GM18861 (cell line): ENCODE data around the gene CAMK2D.

Source experiments
- ATAC-seq: cut with Tn5 transposase; IDR thresholded peaks from one replicate; pipeline ENCODE4 v1.9.1; 2021; ENCODE audit not compliant: unreplicated experiment

Gene CAMK2D

GRCh38 chr4:113616443-113616842 is 145.1 kb downstream of the CAMK2D start:
- ATAC-seq = no peak

- no peak for ATAC-seq
These were observed 147.1 kb downstream of the CAMK2D start for GRCh38 chr4:113614414-113614813.

- no peak for ATAC-seq
These were observed 148.0 kb downstream of the CAMK2D start for GRCh38 chr4:113613503-113613902.

- ATAC-seq = no peak
These were observed 151.0 kb downstream of the CAMK2D start for GRCh38 chr4:113610537-113610936.

- peak; percentile 83 for ATAC-seq
These were observed 153.5 kb downstream of the CAMK2D start for GRCh38 chr4:113607998-113608397.

- ATAC-seq = no peak
These were observed 154.3 kb downstream of the CAMK2D start for GRCh38 chr4:113607147-113607720.

GRCh38 chr4:113604955-113605354 is 156.6 kb downstream of the CAMK2D start:
- ATAC-seq = no peak

GRCh38 chr4:113603911-113604310 is 157.6 kb downstream of the CAMK2D start:
- ATAC-seq = no peak

- ATAC-seq = no peak
These were observed 158.8 kb downstream of the CAMK2D start for GRCh38 chr4:113602646-113603228.

GRCh38 chr4:113601636-113602035 is 159.9 kb downstream of the CAMK2D start:
- no peak for ATAC-seq

- ATAC-seq = no peak
These were observed 165.1 kb downstream of the CAMK2D start for GRCh38 chr4:113596396-113596795.

- ATAC-seq = no peak
These were observed 167.3 kb downstream of the CAMK2D start for GRCh38 chr4:113594231-113594556.

GRCh38 chr4:113593400-113594230 is 167.9 kb downstream of the CAMK2D start:
- peak; percentile 44 for ATAC-seq

- ATAC-seq = no peak
These were observed 169.6 kb downstream of the CAMK2D start for GRCh38 chr4:113591982-113592381.

GRCh38 chr4:113588895-113589668 is 172.5 kb downstream of the CAMK2D start:
- no peak for ATAC-seq

GRCh38 chr4:113587640-113588275 is 173.8 kb downstream of the CAMK2D start:
- no peak for ATAC-seq

- ATAC-seq = no peak
These were observed 174.4 kb downstream of the CAMK2D start for GRCh38 chr4:113587156-113587555.

GRCh38 chr4:113586072-113586471 is 175.5 kb downstream of the CAMK2D start:
- no peak for ATAC-seq

GRCh38 chr4:113584407-113585150 is 177.0 kb downstream of the CAMK2D start:
- no peak for ATAC-seq

- ATAC-seq = no peak
These were observed 178.8 kb downstream of the CAMK2D start for GRCh38 chr4:113582737-113583136.
